NCI-H2227 treated with DMSO at 0.1 percent for 48 hours (cell line): Measurements from ENCODE around the gene ETS1.

Source experiments
- DNase-seq: peaks from one replicate; lab custom pipeline; 2025; lab: John Stamatoyannopoulos, UW

The ETS1 gene

DNA sequence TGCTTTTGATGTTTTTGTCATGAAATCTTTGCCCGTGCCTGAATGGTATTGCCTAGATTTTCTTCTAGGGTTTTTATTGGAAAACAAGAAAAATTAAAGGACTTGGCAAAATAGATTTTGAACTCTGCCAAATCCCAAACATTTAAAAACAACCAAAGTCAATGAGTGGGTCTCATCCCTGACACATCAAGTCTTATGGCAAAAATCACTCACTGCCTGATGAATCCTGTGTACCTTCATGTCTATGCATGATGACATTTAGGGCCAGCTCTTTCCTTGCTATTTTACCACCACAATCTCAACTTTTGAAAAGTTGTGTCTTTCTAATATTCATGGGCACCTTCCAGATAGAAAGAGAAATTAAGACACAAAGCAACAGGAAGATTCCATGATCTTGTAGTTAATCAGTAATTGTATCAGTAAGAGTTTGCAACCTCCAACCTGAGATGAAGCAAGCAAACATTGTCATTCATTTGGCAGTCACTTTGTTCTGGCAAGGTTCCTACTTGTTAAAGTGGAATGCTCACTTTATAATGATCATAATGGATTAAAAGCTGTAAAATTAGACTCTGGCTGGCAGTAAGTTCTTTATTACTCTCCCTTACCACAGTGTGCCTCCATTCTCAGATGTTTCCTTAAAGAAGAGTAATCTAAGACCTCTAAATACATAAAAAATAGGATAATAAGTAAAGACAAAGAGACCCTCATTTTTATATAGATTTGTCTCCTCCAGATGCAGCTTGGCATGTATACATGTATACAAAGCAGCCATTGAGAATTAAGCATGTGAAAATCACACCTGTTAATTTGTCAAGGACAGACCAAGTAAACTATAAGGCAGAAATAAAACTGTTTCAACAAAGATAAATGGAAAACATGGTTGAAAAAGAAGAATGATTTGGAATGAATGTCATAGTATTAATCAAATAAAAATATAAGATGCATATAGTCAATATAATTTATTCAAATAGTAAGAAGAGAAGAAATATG lies 51.6 kb downstream of the ETS1 start:
- DNase-seq: no peak

- DNase-seq: no peak
These were observed 53.9 kb downstream of the ETS1 start for GRCh38 chr11:128533472-128533871.

DNA sequence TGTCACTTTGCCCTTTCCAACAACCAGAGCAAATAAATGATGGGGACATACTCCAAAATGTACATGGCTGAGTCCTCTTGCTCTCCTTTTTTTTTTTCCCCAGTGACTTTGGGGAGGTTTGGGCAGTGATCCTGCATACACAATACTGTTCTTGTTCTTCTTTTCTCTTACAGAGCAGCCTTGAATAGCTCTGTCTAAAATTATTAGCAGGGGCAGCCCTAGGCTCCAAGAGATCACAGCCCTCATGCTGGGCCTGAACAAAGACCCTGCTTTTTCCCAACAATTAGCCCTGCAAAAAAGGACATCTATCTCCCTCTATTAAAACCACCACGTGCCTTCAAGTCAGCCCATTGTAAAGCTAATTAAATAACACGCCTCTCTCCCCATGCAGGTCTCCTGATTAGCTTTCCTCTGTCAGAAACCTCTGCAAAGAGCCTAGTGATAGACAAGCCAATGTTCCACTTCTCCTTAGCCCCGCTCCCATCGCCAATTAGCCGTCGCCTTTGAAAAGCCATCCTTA lies 54.7 kb downstream of the ETS1 start:
- DNase-seq: no peak

DNA sequence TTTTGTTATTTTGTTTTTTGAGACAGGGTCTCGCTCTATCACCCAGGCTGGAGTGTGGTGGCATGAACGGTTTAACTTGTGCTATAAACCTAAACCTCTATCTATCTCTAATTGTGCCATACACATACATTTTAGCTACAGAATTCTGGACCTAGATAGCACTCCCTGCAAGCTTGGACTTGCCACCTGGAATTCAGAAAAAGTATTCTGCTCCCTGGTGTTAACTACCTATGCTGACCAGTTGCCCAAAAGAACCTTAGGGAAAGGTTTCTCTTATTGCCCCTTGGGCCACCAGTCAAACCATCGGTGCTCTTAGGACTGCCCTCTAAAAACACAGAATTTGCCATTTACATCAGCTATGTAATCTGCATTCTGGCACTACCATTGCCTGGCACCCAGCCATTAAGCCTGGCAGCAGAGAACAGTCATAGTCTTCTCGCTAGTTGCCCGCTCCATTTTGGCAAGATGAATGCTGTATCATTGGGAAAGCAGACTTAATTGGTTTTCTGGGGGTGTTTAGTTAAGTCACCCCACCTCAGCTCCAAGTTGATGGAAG lies 55.3 kb downstream of the ETS1 start:
- DNase-seq: no peak

- DNase-seq: no peak
These were observed 55.8 kb downstream of the ETS1 start for GRCh38 chr11:128531588-128531987.

DNA sequence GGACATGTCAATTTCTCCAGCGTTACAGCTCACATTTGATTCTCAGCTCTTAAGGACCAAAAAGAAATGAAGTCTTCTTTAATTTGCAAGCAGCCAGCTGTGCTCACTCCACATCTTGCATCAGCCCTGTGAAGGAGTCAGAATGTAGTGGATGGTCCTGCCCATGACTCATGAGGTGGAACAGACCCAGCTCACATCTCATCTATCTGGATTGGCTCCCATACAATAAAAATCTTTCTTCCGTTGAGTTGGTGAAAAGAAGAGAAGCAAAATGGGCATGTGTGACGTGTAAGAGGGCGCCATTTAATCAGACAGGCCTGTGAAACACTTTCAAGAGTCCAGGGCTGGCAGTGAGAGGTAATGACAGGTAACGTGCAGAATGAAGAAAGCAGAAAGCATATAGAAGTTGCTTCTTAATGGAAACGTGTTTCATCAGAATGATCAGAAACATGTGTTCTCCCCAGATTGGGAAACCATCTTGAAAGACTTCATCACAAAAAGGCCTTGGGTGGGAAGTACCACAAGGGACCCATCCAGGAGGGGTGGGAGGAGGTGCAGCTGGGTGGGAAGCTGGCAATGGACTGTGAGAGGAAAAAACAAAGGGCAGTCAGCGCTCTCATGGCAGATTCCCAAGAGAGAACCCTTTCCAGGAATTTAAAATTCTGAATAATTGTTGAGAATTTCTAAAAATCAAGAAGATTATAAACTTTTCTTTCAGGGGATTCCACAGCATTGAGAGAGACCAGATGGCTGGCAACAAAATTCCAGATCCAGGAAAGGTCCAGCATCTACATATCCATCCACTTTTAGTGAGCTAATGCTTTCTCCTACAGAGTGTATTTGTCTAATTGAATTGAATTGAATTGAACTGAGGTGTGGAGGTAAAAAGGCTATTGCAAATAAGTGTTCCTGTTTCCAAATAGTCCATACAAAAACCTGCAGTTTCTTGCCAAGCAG lies 57.0 kb downstream of the ETS1 start:
- no peak for DNase-seq

DNA sequence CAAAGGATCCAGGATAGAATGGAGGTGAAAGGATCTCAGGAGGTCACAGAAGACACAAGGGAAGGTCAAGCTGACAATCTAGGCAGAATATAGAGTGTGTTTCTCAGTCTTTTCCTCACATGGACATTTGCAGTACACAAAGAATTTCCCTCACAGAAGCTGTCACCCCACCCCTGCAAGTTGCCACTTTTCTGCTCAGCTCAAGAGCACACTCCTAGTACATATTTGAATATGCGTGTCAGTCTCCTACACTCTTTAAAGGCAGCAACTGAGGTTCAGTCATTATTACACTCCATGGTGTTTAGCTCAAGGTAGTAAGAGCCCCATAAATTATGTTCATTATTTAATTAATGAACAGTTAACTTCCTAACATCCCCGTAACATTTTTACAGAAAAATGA lies 59.1 kb downstream of the ETS1 start:
- no peak for DNase-seq

DNA sequence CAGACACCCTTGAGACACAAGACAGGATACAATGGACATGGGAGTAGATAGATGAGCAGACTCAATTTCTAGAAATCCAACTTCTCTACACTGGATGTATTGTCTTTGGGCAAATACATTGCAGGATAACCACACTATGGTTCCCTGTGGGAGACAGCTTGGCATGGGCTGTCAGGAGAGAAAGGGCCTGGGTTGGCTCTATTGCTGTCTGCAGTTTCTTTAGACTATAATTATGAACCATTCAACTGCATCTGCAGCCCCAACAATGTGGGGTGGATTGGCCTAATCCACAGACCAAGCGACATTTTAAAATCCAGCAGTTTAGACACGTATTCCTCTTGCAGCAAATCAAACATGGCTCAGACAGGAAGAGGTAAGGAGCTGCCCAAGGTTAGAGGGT lies 60.3 kb downstream of the ETS1 start:
- no peak for DNase-seq

- DNase-seq: no peak
These were observed 61.7 kb downstream of the ETS1 start for GRCh38 chr11:128525411-128526243.

DNA sequence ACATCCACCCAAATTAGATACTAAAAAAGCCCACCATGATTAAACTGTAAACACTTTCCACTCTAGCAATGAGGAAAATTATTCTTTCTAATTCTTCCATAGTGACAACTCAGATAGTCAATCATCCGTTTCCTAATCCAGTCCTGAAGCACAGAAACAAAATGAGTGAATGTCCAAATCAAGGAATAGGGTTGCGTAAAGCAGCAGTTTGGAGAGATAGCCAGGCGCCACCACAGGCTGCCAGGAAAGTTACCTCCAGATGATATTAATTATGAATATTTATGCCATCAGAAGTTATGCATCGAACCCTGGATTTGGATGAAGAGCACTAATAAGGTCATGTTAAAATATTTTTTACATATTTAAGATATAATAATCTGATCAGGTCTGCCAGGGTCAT lies 63.2 kb downstream of the ETS1 start:
- no peak for DNase-seq

GRCh38 chr11:128523641-128524040 lies 63.7 kb downstream of the ETS1 start:
- no peak for DNase-seq

DNA sequence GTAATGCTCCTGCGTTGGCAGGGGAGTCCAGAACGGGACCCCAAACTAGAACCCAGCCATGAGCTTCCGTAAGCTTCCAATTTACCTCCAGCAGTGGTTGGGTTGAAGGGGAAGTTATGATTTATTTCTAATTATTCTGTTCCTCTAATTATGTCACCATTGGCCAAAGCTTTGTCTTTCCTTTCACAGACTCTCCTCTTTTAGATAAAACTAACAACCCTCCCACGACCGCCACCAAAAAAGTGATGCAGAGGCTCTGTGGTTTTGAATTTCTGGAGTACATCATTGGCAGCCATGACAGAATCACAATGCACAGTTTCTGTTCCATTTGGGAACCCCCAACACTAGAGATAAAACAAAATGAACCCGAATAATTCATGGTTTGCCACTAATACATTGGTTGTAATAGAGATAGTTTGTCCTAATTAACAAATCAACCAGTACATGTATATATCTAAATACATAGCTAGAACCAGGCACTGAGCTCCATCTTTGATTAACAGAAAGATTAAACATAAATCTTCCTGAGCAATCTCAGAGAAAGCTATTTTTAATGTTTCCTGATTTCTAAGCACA lies 64.3 kb downstream of the ETS1 start:
- no peak for DNase-seq

DNA sequence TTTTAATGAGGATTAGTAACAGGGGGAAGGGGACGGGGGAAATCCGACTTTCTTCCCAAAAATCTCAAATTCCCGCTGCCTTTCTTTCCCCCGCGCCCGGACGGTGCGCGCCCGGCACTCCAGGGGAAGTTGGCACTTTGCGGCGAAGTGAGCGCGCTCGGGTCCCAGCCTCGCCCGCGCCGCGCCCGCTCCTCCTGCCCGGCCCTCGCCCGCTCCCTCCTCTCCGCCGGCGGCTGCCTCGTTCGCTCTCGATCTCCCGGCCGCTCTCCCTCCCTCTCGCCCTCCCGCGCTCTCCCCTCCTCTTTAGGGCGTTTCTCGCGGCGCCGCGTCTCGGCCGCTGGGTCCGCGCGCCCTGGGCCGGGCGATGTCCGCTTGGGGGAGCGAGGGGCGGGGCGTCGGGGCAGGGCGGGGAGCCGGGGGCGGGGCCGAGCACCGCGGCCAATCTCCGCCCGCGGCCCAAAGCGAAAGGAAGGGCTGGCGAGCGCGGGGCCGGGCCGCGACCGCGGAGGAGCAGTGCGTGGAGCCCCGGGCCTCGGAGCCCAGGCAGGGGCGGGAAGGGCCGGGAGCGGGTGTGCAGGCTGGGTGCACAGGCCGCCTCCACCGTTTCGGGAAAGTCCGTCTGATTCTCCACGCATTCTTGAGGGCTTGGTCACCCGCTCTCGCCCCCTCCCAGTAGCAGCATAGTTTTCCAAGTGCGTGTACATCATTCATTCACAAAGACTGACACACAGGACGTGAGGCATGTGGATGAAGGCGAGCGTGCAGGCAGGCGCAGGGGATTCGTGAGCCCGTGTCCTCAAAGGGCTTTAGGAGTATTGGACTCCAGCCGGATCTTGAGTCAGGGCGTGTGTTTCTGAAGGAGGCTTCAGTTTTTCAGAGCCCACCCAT lies 65.1 kb downstream of the ETS1 start:
- peak; percentile 49 for DNase-seq

- DNase-seq: no peak
These were observed 65.7 kb downstream of the ETS1 start for GRCh38 chr11:128521682-128522054.

- DNase-seq: no peak
These were observed 66.3 kb downstream of the ETS1 start for GRCh38 chr11:128520888-128521681.

DNA sequence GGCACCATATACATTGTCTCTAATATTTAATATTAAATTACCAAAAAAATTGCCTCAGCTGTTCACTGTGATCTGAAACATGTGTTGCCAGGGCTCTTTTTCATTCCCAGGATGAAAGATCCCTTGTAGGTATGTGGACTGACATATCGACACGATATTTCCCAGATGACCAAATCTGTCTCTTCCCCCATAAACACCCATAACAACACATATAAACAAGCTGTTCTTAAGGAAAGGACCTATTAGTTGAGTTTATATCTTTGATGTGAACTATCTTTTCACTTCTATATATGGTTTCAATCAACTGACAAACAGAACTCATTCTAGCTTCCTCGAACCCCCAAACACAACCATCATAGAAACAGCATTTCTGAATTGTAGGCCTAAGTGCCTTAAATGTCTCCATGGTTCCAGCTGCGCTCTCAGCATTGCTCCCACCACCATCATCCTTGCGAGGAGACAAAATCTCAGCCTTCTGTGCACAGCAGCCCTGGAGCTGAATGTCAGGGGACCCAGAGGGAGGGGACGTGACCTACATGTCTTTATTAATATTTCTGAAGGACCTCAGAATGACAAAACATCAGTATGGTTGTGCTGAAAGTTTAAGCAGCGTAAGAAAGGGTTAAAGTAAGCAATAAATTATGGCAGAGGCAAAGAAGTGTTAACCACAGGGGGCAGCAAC lies 67.0 kb downstream of the ETS1 start:
- no peak for DNase-seq

DNA sequence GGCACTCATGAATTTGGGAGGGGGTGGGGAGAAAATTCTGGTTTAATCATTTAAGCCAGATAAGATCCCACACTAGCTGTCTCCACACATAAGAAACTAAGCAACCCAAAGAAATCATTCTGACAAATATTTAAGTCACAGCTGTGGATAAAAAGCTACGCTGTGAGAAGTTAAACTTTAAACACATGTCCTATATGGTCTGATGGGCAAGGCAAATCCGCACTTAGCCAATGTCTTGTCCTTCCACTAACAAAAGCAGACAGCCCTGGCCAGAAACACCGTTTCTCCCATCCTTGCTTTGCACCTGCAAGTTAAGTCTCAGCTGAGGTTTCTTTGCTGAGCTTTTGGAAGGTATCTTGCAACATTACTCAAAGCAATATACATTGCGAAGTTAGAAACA lies 68.0 kb downstream of the ETS1 start:
- DNase-seq: no peak

DNA sequence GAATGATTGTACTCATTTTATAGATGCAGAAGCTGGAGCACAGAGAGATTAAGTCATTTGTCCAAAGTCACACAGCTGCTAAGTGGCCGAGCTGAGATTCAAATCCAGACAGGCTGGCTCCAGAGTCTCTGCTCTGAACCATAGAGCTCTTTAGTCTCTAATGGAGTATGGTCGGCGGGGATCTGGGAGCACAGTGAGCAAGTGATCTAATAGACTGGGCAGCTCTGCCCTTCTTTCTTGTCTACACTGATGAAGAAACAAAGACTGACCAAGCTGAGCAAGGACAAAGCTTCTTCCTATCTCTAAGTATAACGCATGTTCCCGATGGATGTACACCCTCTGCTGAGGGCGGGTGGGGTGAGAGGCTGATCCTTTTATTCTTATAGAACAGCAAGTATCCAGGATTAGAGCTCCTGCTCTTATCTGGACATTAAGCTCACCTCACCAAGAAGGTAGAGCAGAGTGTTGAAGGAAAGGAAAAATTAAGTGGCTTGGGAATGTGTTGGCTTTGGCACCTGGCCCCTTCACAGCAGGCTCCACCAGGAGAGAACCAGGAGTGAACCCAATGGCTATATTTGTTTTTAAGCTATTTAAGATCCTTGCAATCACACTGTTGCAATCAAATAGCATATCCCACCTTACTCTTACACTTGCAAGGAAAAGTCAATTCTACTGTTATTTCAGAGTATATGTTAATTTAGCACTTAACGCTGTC lies 68.7 kb downstream of the ETS1 start:
- DNase-seq: no peak
